Peyer's patch (tissue), 4 donors: ENCODE results near the gene ATP2B2. TPM values are rescaled to one million over a fixed set of nuclear protein-coding genes. Genes with fewer than 3 reads are reported as not detected.

ENCODE experiments used
- DNase-seq, 3 donors: peaks; one replicate each; pipeline ENCODE4 v3.0.0-alpha.2; 2017 to 2019
- H3K27ac ChIP-seq, 4 donors: fragments of 200-600 bp; sonication (generic); one replicate each; pipeline ENCODE4 v1.5.1; 2016 to 2019
- H3K27me3 ChIP-seq, 2 donors: fragments of 200-600 bp; sonication (generic); one replicate each; pipeline ENCODE4 v1.5.1; 2019
- H3K36me3 ChIP-seq, 3 donors: fragments of 200-600 bp; sonication (generic); one replicate each; pipeline ENCODE4 v1.5.1; 2016 to 2019
- H3K4me1 ChIP-seq, 4 donors: fragments of 200-600 bp; sonication (generic); one replicate each; pipeline ENCODE4 v1.5.1; 2016 to 2019
- H3K4me3 ChIP-seq, 4 donors: fragments of 200-600 bp; sonication (generic); 1 replicate in 3 of 4; 2 replicates in 1 of 4; pipeline ENCODE4 v1.5.1; 2016 to 2019; ENCODE audit warnings: mild to moderate bottlenecking in 1 of 4
- H3K9me3 ChIP-seq, 4 donors: fragments of 200-600 bp; sonication (generic); one replicate each; pipeline ENCODE4 v1.5.1; 2016 to 2019; ENCODE audit warnings: mild to moderate bottlenecking in 1 of 4
- CTCF ChIP-seq, 6 experiments: fragments of 450-650 bp in 4 of 6; fragments of 200-600 bp in 2 of 6; sonication (generic) in 1 of 6; IDR thresholded peaks; one replicate each; pipeline ENCODE4 v1.5.1; 2017 to 2019; ENCODE audit warnings: antibody characterized with exemption in 6 of 6, mild to moderate bottlenecking in 3 of 6, moderate library complexity in 1 of 6
- POLR2A ChIP-seq, 2 donors: fragments of 450-650 bp; IDR thresholded peaks; one replicate each; pipeline ENCODE4 v1.5.1; 2017; ENCODE audit warnings: antibody characterized with exemption in 2 of 2, mild to moderate bottlenecking in 2 of 2, moderate library complexity in 2 of 2
- total RNA-seq, 4 donors: library from RNA; depleted of rRNA; stranded (reverse); fragments of >200 nt; gene quantifications; one replicate each; pipeline ENCODE4 v1.1.0, GENCODE V29; 2016

Gene ATP2B2
- total RNA-seq, 4 donors from 2014 or later = not detected

DNA sequence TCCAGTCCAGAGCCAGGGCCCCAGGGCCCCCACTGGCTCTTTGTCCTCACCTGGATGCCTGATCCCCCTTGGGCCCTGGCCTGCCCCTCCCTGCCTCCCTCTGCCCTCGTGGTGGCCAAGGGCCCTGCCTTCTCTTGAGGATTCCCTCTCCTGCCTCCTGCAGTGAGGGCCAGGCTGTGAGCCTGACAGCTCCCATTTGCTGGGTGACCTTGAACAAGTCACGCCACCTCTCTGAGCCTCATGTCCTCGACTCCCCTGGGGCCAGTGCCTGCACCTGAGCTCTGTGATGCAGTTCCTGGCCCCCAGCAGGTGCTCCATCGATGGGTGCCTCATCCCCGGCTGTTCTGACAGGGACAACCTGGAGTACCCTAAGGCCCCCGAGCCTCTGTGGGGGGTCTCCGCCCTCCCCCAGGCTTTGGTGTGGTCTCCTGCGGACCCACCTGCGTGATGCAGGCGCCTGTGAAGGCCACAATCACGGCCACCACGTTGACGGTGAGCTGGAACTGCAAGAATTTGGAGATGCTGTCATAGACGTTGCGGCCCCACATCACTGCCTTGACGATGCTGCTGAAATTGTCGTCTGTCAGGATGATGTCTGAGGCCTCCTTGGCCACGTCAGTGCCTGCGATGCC lies 160.3 kb downstream of the ATP2B2 start:
- Histone ChIP-seq H3K9me3 (no peaks in the 10 kb centered on the region), H3K36me3 (no peaks in the 10 kb centered on the region), H3K4me1 (no peaks in the 10 kb centered on the region), H3K27ac (no peak overlapping the region), H3K4me3 (no peak overlapping the region), H3K27me3 (no peaks in the 10 kb centered on the region)
- DNase-seq = no peak
- TF ChIP-seq POLR2A (IDR thresholded peaks at IDR 0.05) (no peak), CTCF (IDR thresholded peaks at IDR 0.05) (no peak)

GRCh38 chr3:10344147-10344943 lies 161.0 kb downstream of the ATP2B2 start:
- Histone ChIP-seq H3K4me1 (no peaks in the 10 kb centered on the region), H3K36me3 (no peaks in the 10 kb centered on the region), H3K27me3 (no peaks in the 10 kb centered on the region), H3K9me3 (no peaks in the 10 kb centered on the region), H3K4me3 (no peak overlapping the region), H3K27ac (no peak overlapping the region)
- peak in 2 of 3 donors; percentile 52 to 77 for DNase-seq
- TF ChIP-seq POLR2A (IDR thresholded peaks at IDR 0.05) (no peak), CTCF (IDR thresholded peaks at IDR 0.05) (peak; percentile 60 to 93 (median 68))

GRCh38 chr3:10343526-10343925 lies 161.9 kb downstream of the ATP2B2 start:
- no peaks in the 10 kb centered on the region for H3K36me3 ChIP-seq
- no peaks in the 10 kb centered on the region for H3K27me3 ChIP-seq
- H3K9me3 ChIP-seq = no peaks in the 10 kb centered on the region
- H3K4me1 ChIP-seq = no peaks in the 10 kb centered on the region
- TF ChIP-seq POLR2A (IDR thresholded peaks at IDR 0.05) (no peak), CTCF (IDR thresholded peaks at IDR 0.05) (no peak)
- H3K4me3 ChIP-seq = no peak overlapping the region
- DNase-seq = no peak
- no peak overlapping the region for H3K27ac ChIP-seq

DNA sequence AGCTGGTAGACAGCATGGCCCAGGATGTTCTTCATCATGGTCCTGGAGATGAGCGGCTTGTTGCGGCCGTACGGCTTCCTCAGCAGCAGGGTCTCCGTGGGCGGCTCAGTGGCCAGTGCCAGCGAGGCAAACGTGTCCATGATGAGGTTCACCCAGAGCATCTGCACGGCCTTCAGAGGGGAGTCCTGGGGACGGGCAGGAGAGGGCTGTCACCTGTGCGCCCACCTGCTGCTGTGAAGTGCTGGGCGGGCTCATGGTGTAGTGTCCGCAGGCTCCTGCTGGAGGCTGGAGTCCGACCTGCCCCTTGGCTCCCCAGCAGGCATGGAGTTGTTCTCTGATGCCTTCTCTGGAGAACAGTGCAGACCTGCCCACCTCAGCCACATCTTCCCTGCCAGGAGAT lies 162.6 kb downstream of the ATP2B2 start:
- Histone ChIP-seq H3K4me3 (no peak overlapping the region), H3K4me1 (no peaks in the 10 kb centered on the region), H3K27me3 (no peaks in the 10 kb centered on the region), H3K27ac (no peak overlapping the region), H3K9me3 (no peaks in the 10 kb centered on the region), H3K36me3 (no peaks in the 10 kb centered on the region)
- TF ChIP-seq CTCF (IDR thresholded peaks at IDR 0.05) (no peak), POLR2A (IDR thresholded peaks at IDR 0.05) (no peak)
- no peak for DNase-seq

- H3K27ac ChIP-seq = no peak overlapping the region
- H3K4me3 ChIP-seq = no peak overlapping the region
- H3K9me3 ChIP-seq = no peaks in the 10 kb centered on the region
- no peaks in the 10 kb centered on the region for H3K4me1 ChIP-seq
- no peak for TF ChIP-seq POLR2A (IDR thresholded peaks at IDR 0.05)
- TF ChIP-seq CTCF (IDR thresholded peaks at IDR 0.05) = no peak
- DNase-seq = no peak
- no peaks in the 10 kb centered on the region for H3K27me3 ChIP-seq
- no peaks in the 10 kb centered on the region for H3K36me3 ChIP-seq
These were observed 163.4 kb downstream of the ATP2B2 start for GRCh38 chr3:10341901-10342398.
